ENCODE measurements around the gene ENDOU.

DNA sequence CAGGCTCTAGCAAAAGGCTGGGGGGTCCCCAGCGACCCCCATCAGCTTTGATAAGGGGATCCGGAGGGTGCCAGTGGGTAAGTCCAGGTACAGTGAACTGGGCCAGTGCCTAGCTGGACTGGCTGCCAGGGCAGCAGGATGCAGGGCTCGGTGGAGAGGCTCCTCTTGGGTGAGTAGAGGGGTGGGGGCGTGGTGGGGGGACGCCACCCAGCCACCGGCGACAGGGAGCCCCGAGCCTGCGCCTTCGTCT is 33.2 kb upstream of the ENDOU start:
- TF ChIP-seq, protein P1, sequence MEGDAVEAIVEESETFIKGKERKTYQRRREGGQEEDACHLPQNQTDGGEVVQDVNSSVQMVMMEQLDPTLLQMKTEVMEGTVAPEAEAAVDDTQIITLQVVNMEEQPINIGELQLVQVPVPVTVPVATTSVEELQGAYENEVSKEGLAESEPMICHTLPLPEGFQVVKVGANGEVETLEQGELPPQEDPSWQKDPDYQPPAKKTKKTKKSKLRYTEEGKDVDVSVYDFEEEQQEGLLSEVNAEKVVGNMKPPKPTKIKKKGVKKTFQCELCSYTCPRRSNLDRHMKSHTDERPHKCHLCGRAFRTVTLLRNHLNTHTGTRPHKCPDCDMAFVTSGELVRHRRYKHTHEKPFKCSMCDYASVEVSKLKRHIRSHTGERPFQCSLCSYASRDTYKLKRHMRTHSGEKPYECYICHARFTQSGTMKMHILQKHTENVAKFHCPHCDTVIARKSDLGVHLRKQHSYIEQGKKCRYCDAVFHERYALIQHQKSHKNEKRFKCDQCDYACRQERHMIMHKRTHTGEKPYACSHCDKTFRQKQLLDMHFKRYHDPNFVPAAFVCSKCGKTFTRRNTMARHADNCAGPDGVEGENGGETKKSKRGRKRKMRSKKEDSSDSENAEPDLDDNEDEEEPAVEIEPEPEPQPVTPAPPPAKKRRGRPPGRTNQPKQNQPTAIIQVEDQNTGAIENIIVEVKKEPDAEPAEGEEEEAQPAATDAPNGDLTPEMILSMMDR (IDR thresholded peaks at IDR 0.05), result no peak
- no peak for TF ChIP-seq ZFX (IDR thresholded peaks at IDR 0.05; ENCODE audit: borderline replicate concordance)
